ENCODE data around the gene UPK3BL2. TPM values are rescaled to one million over a fixed set of nuclear protein-coding genes. Genes with fewer than 3 reads are reported as not detected.
A peak's percentile ranks its signal among the peaks of the same experiment; 100 is the strongest.
"Not testable (repeated sequence)": the region's sequence is repeated elsewhere in the genome, so short reads cannot be mapped to it uniquely, and the experiment has no call there.

UPK3BL2 gene
- polyA plus RNA-seq, 2 donors: 13.1 to 92.4 TPM

DNA sequence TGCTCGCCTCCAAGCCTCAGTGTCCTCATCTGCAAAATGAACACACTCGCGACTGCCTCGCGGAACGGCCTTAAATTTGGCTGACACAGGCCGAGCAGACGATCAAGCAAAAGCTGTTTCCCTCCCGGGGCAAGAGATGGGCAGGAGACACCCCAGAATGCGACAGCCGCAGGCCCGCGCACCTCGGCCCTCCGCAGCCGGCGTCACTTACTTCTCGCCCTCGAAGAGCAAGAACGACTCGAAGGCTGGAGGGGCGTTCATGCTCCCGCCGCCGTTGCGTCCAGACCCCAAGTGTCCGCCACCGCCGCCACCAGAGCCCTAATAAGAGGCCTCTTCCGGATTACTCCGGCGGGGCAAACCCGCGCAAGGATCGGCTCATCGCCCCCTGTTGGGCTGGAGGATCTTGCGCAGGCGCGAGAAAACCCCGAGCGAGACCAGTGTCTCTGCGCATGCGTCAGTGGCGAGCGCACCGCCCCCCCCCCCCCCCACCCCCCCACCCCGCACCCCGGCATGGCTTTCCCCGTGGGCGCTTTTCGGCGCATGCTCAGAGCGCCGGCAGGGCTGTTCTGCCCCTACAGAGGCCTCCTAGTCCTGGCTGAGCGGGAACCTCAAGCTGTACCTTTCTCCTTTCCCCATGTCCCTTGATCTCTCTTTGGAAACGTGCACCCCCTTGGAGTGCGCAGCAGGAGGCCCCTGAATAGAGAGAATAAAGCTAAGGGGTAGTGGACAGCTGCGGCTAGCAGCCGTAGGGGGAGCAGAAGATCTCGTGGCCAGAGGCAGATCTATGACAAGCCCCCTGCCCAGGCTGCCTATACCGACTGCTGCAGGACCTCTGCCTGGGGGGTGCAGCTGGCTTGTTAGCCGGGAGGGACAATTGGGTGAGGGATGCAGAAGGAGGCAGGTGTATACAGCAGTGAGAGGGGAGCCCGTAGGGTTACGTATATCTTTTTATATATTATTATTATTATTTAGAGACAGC is 29.1 kb upstream of the UPK3BL2 start, which contains the start of gene POLR2J3:
Gene POLR2J3, minus strand, starts transcription at position 323 of the 979 bp plus-strand sequence. Its CDS starts 62 bp downstream, at position 261.
- not testable (repeated sequence) for H3K4me1 ChIP-seq (ENCODE audit: control insufficient read depth in 2 of 2, insufficient read depth in 2 of 2, low read length in 1 of 2); H3K9me3 ChIP-seq (ENCODE audit: control insufficient read depth in 2 of 2, insufficient read depth in 1 of 2, low read depth in 1 of 2, low read length in 1 of 2); H3K27me3 ChIP-seq (ENCODE audit: control insufficient read depth in 1 of 2, insufficient read depth in 2 of 2, low read length in 2 of 2); H3K36me3 ChIP-seq (ENCODE audit: control insufficient read depth in 2 of 2, insufficient read depth in 2 of 2, low read length in 1 of 2)
- peak within 1 kb of the TSS in 1 of 2 donors; percentile 85 for H3K27ac ChIP-seq (ENCODE audit: low read depth in 2 of 2, low read length in 1 of 2)
- 0% methylated on average over 45 to 52 of the region's 64 CpGs for WGBS, 2 donors
- H3K4me3 ChIP-seq (ENCODE audit: low read depth in 1 of 2, low read length in 2 of 2): peak within 1 kb of the TSS; percentile 65 to 77

DNA sequence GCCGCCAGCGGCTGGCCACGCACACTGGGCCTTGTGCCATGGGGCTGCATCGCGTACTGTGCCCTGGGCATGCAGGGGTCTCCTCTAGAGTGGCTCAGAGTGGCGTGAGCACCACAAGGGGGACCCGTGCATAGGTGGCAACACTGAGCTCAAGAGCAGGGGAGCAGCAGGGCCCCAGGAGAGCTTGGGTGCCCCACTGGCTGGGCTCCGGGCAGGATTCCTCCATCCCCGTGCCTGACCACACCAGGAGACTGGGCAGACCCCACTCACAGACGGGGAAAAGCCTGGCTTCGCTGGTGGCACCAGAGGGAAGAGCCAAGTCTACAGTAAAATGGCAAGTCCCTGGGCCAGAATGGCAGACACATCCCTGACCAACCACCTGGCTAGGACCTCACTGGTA is 25.1 kb upstream of the UPK3BL2 start:
- H3K4me3 ChIP-seq (ENCODE audit: low read depth in 1 of 2, low read length in 2 of 2); H3K27me3 ChIP-seq (ENCODE audit: control insufficient read depth in 1 of 2, insufficient read depth in 2 of 2, low read length in 2 of 2); H3K9me3 ChIP-seq (ENCODE audit: control insufficient read depth in 2 of 2, insufficient read depth in 1 of 2, low read depth in 1 of 2, low read length in 1 of 2); H3K27ac ChIP-seq (ENCODE audit: low read depth in 2 of 2, low read length in 1 of 2); H3K4me1 ChIP-seq (ENCODE audit: control insufficient read depth in 2 of 2, insufficient read depth in 2 of 2, low read length in 1 of 2); H3K36me3 ChIP-seq (ENCODE audit: control insufficient read depth in 2 of 2, insufficient read depth in 2 of 2, low read length in 1 of 2): not testable (repeated sequence)
- 96% methylated on average over 3 to 4 of the region's 11 CpGs for WGBS, 2 donors

DNA sequence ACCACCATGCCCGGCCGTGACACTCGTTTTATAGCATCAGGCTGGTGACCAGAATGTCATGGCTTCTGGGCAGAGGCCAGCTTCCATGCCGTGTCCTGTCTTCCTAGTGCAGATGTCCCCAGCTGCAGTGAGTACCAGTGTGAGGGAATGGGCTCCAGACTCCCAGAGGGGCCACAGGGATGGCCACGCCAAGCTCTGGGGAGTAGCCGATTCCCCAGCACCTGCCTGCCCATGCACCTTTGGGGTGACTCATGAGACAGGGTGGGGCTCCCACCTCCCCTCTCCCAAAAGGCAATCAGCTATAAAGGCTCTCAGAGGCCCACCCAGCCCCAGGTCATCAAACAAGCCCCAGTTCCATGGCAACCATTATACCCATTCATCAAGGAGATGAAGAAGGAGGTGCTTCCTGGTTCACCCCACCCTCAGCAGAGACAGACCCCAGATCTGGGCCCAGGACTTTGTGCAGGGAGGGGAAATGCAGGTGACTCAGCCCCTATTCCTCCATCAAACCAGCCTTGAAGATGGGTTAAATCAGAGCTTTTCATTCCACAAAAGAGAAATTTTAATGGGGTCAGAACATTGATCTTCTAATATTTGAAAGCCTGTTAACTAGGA is 7.4 kb upstream of the UPK3BL2 start, which contains the start of gene SPDYE2:
Gene SPDYE2, plus strand, starts transcription at position 419 of the 615 bp plus-strand sequence. CDS start 2,030 bp downstream, outside the sequence.
- not testable (repeated sequence) for H3K4me1 ChIP-seq (ENCODE audit: control insufficient read depth in 2 of 2, insufficient read depth in 2 of 2, low read length in 1 of 2); H3K9me3 ChIP-seq (ENCODE audit: control insufficient read depth in 2 of 2, insufficient read depth in 1 of 2, low read depth in 1 of 2, low read length in 1 of 2); H3K27ac ChIP-seq (ENCODE audit: low read depth in 2 of 2, low read length in 1 of 2); H3K36me3 ChIP-seq (ENCODE audit: control insufficient read depth in 2 of 2, insufficient read depth in 2 of 2, low read length in 1 of 2); H3K27me3 ChIP-seq (ENCODE audit: control insufficient read depth in 1 of 2, insufficient read depth in 2 of 2, low read length in 2 of 2); H3K4me3 ChIP-seq (ENCODE audit: low read depth in 1 of 2, low read length in 2 of 2)
- WGBS, 2 donors: no CpG with 5 or more reads among the region's 6 CpGs

DNA sequence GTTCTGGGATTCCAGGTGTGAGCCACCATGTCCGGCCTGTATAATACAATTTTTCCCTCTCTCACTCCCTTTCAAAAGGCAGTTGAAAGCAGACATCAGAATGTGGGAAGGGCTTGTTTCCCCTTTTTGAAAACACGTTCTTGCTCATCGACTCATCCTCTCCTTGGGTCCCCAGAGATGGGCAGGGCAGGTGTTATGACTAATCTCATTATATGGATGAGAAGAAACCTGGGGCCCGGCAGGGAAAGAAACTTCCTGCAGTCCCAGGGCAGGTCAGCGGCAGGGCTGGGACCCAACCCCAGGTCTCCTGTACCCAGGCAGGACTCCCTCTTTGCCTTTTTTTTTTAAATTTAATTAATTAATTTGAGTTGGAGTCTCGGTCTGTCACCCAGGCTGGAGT is 2.9 kb upstream of the UPK3BL2 start:
- WGBS, 2 donors: 83 to 91% methylated on average over 1 of the region's 6 CpGs
- not testable (repeated sequence) for H3K4me1 ChIP-seq (ENCODE audit: control insufficient read depth in 2 of 2, insufficient read depth in 2 of 2, low read length in 1 of 2); H3K27me3 ChIP-seq (ENCODE audit: control insufficient read depth in 1 of 2, insufficient read depth in 2 of 2, low read length in 2 of 2); H3K9me3 ChIP-seq (ENCODE audit: control insufficient read depth in 2 of 2, insufficient read depth in 1 of 2, low read depth in 1 of 2, low read length in 1 of 2); H3K27ac ChIP-seq (ENCODE audit: low read depth in 2 of 2, low read length in 1 of 2); H3K4me3 ChIP-seq (ENCODE audit: low read depth in 1 of 2, low read length in 2 of 2); H3K36me3 ChIP-seq (ENCODE audit: control insufficient read depth in 2 of 2, insufficient read depth in 2 of 2, low read length in 1 of 2)

DNA sequence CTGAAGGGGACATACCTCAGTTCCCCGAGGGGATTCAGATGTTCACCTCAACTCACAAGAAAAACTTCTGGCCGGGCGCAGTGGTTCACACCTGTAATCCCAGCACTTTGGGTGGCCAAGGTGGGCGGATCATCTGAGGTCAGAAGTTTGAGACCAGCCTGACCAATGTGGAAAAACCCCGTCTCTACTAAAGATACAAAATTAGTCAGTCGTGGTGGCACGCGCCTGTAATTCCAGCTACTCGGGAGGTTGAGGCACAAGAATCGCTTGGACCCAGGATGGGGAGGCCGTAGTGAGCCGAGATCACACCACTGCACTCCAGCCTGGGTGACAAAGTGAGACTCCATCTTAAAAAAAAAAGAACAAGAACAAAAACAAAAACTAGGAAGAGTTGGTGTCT is 1.8 kb upstream of the UPK3BL2 start:
- not testable (repeated sequence) for H3K4me1 ChIP-seq (ENCODE audit: control insufficient read depth in 2 of 2, insufficient read depth in 2 of 2, low read length in 1 of 2); H3K27me3 ChIP-seq (ENCODE audit: control insufficient read depth in 1 of 2, insufficient read depth in 2 of 2, low read length in 2 of 2); H3K36me3 ChIP-seq (ENCODE audit: control insufficient read depth in 2 of 2, insufficient read depth in 2 of 2, low read length in 1 of 2); H3K9me3 ChIP-seq (ENCODE audit: control insufficient read depth in 2 of 2, insufficient read depth in 1 of 2, low read depth in 1 of 2, low read length in 1 of 2); H3K4me3 ChIP-seq (ENCODE audit: low read depth in 1 of 2, low read length in 2 of 2); H3K27ac ChIP-seq (ENCODE audit: low read depth in 2 of 2, low read length in 1 of 2)
- 92 to 96% methylated on average over 7 to 8 of the region's 12 CpGs for WGBS, 2 donors

DNA sequence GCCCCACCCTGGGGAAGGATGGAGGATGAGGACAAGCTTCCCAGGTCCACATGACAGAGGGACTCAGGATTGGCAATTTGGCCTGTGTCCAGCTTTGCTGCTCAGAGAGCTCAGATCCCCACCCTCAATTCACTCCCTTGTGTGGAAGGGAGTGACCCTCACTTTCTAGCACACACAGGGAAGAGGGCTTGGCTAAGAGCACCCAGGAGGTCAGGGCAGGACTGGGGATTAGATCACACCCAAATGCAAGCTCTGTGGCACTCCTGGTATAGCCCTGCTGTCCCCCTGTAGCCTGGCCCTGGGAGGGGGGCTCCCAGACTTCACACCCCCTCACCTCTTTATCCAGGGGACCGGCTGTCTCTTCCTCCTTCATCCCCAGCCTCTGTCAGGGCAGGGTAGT is 876 bp upstream of the UPK3BL2 start:
- H3K36me3 ChIP-seq (ENCODE audit: control insufficient read depth in 2 of 2, insufficient read depth in 2 of 2, low read length in 1 of 2); H3K4me1 ChIP-seq (ENCODE audit: control insufficient read depth in 2 of 2, insufficient read depth in 2 of 2, low read length in 1 of 2); H3K4me3 ChIP-seq (ENCODE audit: low read depth in 1 of 2, low read length in 2 of 2); H3K27me3 ChIP-seq (ENCODE audit: control insufficient read depth in 1 of 2, insufficient read depth in 2 of 2, low read length in 2 of 2); H3K27ac ChIP-seq (ENCODE audit: low read depth in 2 of 2, low read length in 1 of 2); H3K9me3 ChIP-seq (ENCODE audit: control insufficient read depth in 2 of 2, insufficient read depth in 1 of 2, low read depth in 1 of 2, low read length in 1 of 2): not testable (repeated sequence)
- no CpG with 5 or more reads among the region's 1 CpG for WGBS, 2 donors

DNA sequence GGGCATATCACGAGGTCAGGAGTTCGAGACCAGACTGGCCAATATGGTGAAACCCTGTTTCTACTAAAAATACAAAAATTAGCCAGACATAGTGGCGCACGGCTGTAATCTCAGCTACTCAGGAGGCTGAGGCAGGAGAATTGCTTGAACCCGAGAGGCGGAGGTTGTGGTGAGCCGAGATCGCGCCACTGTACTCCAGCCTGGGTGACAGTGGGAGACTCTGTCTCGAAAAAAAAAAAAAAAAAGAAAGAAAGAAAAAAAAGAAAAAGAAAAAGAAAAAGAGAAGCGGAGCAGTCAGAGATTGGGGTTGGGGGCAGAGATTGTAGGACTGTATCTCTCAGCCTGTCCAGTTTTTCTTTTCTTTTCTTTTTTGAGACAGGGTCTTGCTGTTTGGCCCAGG is 725 bp downstream of the UPK3BL2 start:
- not testable (repeated sequence) for H3K4me3 ChIP-seq (ENCODE audit: low read depth in 1 of 2, low read length in 2 of 2); H3K36me3 ChIP-seq (ENCODE audit: control insufficient read depth in 2 of 2, insufficient read depth in 2 of 2, low read length in 1 of 2)

DNA sequence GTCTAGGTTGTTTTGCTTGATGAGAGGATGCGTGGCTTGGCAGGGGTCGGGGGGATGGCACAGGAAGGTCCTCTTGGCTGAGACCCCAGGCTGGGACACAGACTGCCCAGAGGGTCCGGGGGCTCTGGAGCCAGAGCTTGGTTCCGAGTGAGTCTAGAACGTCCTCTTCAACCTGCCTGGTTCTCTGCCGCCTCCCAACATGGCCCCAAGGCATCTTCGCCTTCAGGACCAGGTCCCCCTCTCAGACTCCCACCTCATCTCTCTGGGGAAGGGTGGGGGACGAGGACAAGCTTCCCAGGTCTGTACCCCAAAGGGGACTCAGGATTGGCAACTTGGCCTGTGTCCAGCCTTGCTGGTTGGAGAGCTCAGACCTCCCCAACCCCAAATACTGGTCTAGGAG is 1.4 kb downstream of the UPK3BL2 start:
- H3K4me3 ChIP-seq (ENCODE audit: low read depth in 1 of 2, low read length in 2 of 2); H3K36me3 ChIP-seq (ENCODE audit: control insufficient read depth in 2 of 2, insufficient read depth in 2 of 2, low read length in 1 of 2); H3K9me3 ChIP-seq (ENCODE audit: control insufficient read depth in 2 of 2, insufficient read depth in 1 of 2, low read depth in 1 of 2, low read length in 1 of 2); H3K4me1 ChIP-seq (ENCODE audit: control insufficient read depth in 2 of 2, insufficient read depth in 2 of 2, low read length in 1 of 2); H3K27me3 ChIP-seq (ENCODE audit: control insufficient read depth in 1 of 2, insufficient read depth in 2 of 2, low read length in 2 of 2); H3K27ac ChIP-seq (ENCODE audit: low read depth in 2 of 2, low read length in 1 of 2): not testable (repeated sequence)
- 94 to 98% methylated on average over 3 to 4 of the region's 8 CpGs for WGBS, 2 donors

More for the DNA sequence above, 725 bp downstream of the UPK3BL2 start:
- not testable (repeated sequence) for H3K4me1 ChIP-seq (ENCODE audit: control insufficient read depth in 2 of 2, insufficient read depth in 2 of 2, low read length in 1 of 2); H3K27me3 ChIP-seq (ENCODE audit: control insufficient read depth in 1 of 2, insufficient read depth in 2 of 2, low read length in 2 of 2); H3K27ac ChIP-seq (ENCODE audit: low read depth in 2 of 2, low read length in 1 of 2); H3K9me3 ChIP-seq (ENCODE audit: control insufficient read depth in 2 of 2, insufficient read depth in 1 of 2, low read depth in 1 of 2, low read length in 1 of 2)
- WGBS, 2 donors: 89 to 97% methylated on average over 7 of the region's 11 CpGs

DNA sequence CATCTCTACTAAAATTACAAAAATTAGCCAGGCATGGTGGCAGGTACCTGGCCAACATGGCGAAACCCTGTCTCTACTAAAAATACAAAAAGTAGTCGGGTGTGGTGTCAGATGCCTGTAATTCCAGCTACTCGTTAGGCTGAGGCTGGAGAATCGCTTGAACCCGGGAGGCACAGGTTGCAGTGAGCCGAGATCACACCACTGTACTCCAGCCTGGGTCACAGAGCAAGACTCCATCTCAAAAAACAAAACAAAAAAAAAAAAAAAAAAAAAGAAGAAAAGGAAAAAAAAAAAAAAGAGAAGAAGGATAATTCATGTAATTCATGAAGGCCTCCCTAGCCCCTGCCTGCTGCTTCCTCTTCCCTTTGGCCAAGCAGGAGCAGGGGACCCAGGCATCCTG is 2.9 kb downstream of the UPK3BL2 start:
- not testable (repeated sequence) for H3K9me3 ChIP-seq (ENCODE audit: control insufficient read depth in 2 of 2, insufficient read depth in 1 of 2, low read depth in 1 of 2, low read length in 1 of 2); H3K4me3 ChIP-seq (ENCODE audit: low read depth in 1 of 2, low read length in 2 of 2); H3K36me3 ChIP-seq (ENCODE audit: control insufficient read depth in 2 of 2, insufficient read depth in 2 of 2, low read length in 1 of 2); H3K4me1 ChIP-seq (ENCODE audit: control insufficient read depth in 2 of 2, insufficient read depth in 2 of 2, low read length in 1 of 2); H3K27ac ChIP-seq (ENCODE audit: low read depth in 2 of 2, low read length in 1 of 2); H3K27me3 ChIP-seq (ENCODE audit: control insufficient read depth in 1 of 2, insufficient read depth in 2 of 2, low read length in 2 of 2)
- 92 to 93% methylated on average over 4 of the region's 6 CpGs for WGBS, 2 donors
